ENCODE measurements around the gene DNAAF5. TPM values are rescaled to one million over a fixed set of nuclear protein-coding genes. Genes with fewer than 3 reads are reported as not detected.

Gene DNAAF5
- polyA plus RNA-seq, 1 of the 3 experiments (the other 2 are of a cell fraction), result 58.5 TPM

- H3K36me3 ChIP-seq (replicated peaks in 1 of 2; ENCODE audit: control insufficient read depth in 1 of 2, insufficient read depth in 2 of 2, low read length in 1 of 2), result peaks cover 31 to 42% of the 10 kb centered on the region in 2 experiments
- WGBS (ENCODE audit: low lambda C conversion rate), result 79% methylated on average over 13 of the region's 17 CpGs
- peaks cover 10% of the 10 kb centered on the region; the same call in 1 of the 2 replicates for H3K9me3 ChIP-seq
- H3K27ac ChIP-seq (ENCODE audit: low read depth in 2 of 2, low read length in 1 of 2), result peak overlapping the region in 1 of 2 experiments; percentile 41; a peak in 2 of 4 replicates
- H3F3A ChIP-seq (replicated peaks; ENCODE audit: insufficient read depth), result peaks cover 4% of the 10 kb centered on the region
- H3K9me2 ChIP-seq, result no peaks in the 10 kb centered on the region
- H3K27me3 ChIP-seq (ENCODE audit: insufficient read depth), result no peaks in the 10 kb centered on the region
- peak; percentile 71 for DNase-seq
- H3K9ac ChIP-seq, result no peak overlapping the region
- H4K20me1 ChIP-seq (ENCODE audit: insufficient read depth), result peaks cover 4% of the 10 kb centered on the region; the same call in 1 of the 2 replicates
- H2AFZ ChIP-seq (ENCODE audit: low read depth), result no peak overlapping the region
- no peak for TF ChIP-seq YY1 (IDR thresholded peaks at IDR 0.05; ENCODE audit: low read depth)
- TF ChIP-seq NFIC (IDR thresholded peaks at IDR 0.05; ENCODE audit: borderline replicate concordance), result no peak
- TF ChIP-seq RAD21 (IDR thresholded peaks at IDR 0.05; ENCODE audit: low read length), result peak; percentile 57
- peak; percentile 58; the same call in 1 of the 2 replicates for TF ChIP-seq MXI1 (IDR thresholded peaks at IDR 0.05; ENCODE audit: low read depth, low read length)
- TF ChIP-seq SMC3 (IDR thresholded peaks at IDR 0.05; ENCODE audit: low read depth, low read length), result peak; percentile 14; the same call in 1 of the 2 replicates
- TF ChIP-seq CHD2 (IDR thresholded peaks at IDR 0.05; ENCODE audit: low read length, partially characterized antibody), result peak; percentile 37
- H3K79me2 ChIP-seq (ENCODE audit: insufficient read depth), result peaks cover 93% of the 10 kb centered on the region
- POLR2A ChIA-PET, result interaction anchor here (1.3 to 2.5 kb wide), 3 partner anchors 18 to 39 kb away, joined by 3 to 12 read pairs (median 4); no protein-coding TSS in a partner anchor
- H3K4me1 ChIP-seq (ENCODE audit: control insufficient read depth in 1 of 2, insufficient read depth in 2 of 2, low read depth in 1 of 2, low read length in 1 of 2), result peaks cover 0 to 15% of the 10 kb centered on the region in 2 experiments; a peak in 1 of 4 replicates
- no peak overlapping the region for H3K4me2 ChIP-seq
- CTCF ChIA-PET, result interaction anchor here (0.7 to 1.4 kb wide), 6 partner anchors 9 to 410 kb away, joined by 3 to 6 read pairs (median 5); no protein-coding TSS in a partner anchor
- no peak overlapping the region for H3K4me3 ChIP-seq (ENCODE audit: low read depth in 2 of 2, low read length in 1 of 2)
These were observed 5.6 kb downstream of the DNAAF5 start for GRCh38 chr7:732094-732541.

GRCh38 chr7:732556-732955 lies 6.1 kb downstream of the DNAAF5 start:
- no peaks in the 10 kb centered on the region for H3K27me3 ChIP-seq (ENCODE audit: insufficient read depth)
- WGBS (ENCODE audit: low lambda C conversion rate), result 87% methylated on average over 3 of the region's 3 CpGs
- H3F3A ChIP-seq (replicated peaks; ENCODE audit: insufficient read depth), result peaks cover 4% of the 10 kb centered on the region
- no peaks in the 10 kb centered on the region for H3K9me2 ChIP-seq
- TF ChIP-seq FOXJ3 (CRISPR knock-in tag; IDR thresholded peaks at IDR 0.05), result no peak
- no peak for TF ChIP-seq GABPA (IDR thresholded peaks at IDR 0.05; ENCODE audit: low read depth)
- no peak for TF ChIP-seq RAD21 (IDR thresholded peaks at IDR 0.05; ENCODE audit: low read length)
- no peak for TF ChIP-seq SIN3A (IDR thresholded peaks at IDR 0.05; ENCODE audit: borderline replicate concordance, low read depth, low read length)
- TF ChIP-seq NRF1 (IDR thresholded peaks at IDR 0.05; ENCODE audit: low read depth, low read length), result no peak
- TF ChIP-seq RFX5 (IDR thresholded peaks at IDR 0.05; ENCODE audit: low read length), result no peak
- TF ChIP-seq USF1 (IDR thresholded peaks at IDR 0.05; ENCODE audit: borderline replicate concordance, low read depth), result no peak
- TF ChIP-seq, protein P1, sequence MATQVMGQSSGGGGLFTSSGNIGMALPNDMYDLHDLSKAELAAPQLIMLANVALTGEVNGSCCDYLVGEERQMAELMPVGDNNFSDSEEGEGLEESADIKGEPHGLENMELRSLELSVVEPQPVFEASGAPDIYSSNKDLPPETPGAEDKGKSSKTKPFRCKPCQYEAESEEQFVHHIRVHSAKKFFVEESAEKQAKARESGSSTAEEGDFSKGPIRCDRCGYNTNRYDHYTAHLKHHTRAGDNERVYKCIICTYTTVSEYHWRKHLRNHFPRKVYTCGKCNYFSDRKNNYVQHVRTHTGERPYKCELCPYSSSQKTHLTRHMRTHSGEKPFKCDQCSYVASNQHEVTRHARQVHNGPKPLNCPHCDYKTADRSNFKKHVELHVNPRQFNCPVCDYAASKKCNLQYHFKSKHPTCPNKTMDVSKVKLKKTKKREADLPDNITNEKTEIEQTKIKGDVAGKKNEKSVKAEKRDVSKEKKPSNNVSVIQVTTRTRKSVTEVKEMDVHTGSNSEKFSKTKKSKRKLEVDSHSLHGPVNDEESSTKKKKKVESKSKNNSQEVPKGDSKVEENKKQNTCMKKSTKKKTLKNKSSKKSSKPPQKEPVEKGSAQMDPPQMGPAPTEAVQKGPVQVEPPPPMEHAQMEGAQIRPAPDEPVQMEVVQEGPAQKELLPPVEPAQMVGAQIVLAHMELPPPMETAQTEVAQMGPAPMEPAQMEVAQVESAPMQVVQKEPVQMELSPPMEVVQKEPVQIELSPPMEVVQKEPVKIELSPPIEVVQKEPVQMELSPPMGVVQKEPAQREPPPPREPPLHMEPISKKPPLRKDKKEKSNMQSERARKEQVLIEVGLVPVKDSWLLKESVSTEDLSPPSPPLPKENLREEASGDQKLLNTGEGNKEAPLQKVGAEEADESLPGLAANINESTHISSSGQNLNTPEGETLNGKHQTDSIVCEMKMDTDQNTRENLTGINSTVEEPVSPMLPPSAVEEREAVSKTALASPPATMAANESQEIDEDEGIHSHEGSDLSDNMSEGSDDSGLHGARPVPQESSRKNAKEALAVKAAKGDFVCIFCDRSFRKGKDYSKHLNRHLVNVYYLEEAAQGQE (IDR thresholded peaks at IDR 0.05; ENCODE audit: low read depth, low read length), result no peak
- no peak for TF ChIP-seq RXRA (IDR thresholded peaks at IDR 0.05; ENCODE audit: borderline replicate concordance, low read depth)
- TF ChIP-seq FOSL2 (IDR thresholded peaks at IDR 0.05; ENCODE audit: borderline replicate concordance, low read depth), result no peak
- TF ChIP-seq, protein P2, sequence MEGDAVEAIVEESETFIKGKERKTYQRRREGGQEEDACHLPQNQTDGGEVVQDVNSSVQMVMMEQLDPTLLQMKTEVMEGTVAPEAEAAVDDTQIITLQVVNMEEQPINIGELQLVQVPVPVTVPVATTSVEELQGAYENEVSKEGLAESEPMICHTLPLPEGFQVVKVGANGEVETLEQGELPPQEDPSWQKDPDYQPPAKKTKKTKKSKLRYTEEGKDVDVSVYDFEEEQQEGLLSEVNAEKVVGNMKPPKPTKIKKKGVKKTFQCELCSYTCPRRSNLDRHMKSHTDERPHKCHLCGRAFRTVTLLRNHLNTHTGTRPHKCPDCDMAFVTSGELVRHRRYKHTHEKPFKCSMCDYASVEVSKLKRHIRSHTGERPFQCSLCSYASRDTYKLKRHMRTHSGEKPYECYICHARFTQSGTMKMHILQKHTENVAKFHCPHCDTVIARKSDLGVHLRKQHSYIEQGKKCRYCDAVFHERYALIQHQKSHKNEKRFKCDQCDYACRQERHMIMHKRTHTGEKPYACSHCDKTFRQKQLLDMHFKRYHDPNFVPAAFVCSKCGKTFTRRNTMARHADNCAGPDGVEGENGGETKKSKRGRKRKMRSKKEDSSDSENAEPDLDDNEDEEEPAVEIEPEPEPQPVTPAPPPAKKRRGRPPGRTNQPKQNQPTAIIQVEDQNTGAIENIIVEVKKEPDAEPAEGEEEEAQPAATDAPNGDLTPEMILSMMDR (IDR thresholded peaks at IDR 0.05), result no peak
- TF ChIP-seq ELF1 (IDR thresholded peaks at IDR 0.05), result no peak
- no peak for TF ChIP-seq YY1 (IDR thresholded peaks at IDR 0.05; ENCODE audit: low read depth)
- no peak for TF ChIP-seq GATA2 (CRISPR knock-in tag; IDR thresholded peaks at IDR 0.05)
- no peak for TF ChIP-seq TCF12 (IDR thresholded peaks at IDR 0.05)
- TF ChIP-seq MXI1 (IDR thresholded peaks at IDR 0.05; ENCODE audit: low read depth, low read length), result no peak; the same call in 1 of the 2 replicates
- no peak for TF ChIP-seq RCOR1 (IDR thresholded peaks at IDR 0.05; ENCODE audit: low read length)
- TF ChIP-seq POLR2AphosphoS5 (IDR thresholded peaks at IDR 0.05; ENCODE audit: low read depth, low read length), result no peak
- CTCF ChIA-PET, result interaction anchor here (0.7 to 1.4 kb wide), 5 partner anchors 8 to 411 kb away, joined by 3 to 6 read pairs (median 6); no protein-coding TSS in a partner anchor
- peak overlapping the region in 1 of 2 experiments; percentile 8; a peak in 1 of 4 replicates for H3K27ac ChIP-seq (ENCODE audit: low read depth in 2 of 2, low read length in 1 of 2)
- H2AFZ ChIP-seq (ENCODE audit: low read depth), result no peak overlapping the region
- H4K20me1 ChIP-seq (ENCODE audit: insufficient read depth), result peaks cover 7% of the 10 kb centered on the region; the same call in 1 of the 2 replicates
- H3K4me2 ChIP-seq, result no peak overlapping the region
- no peak overlapping the region for H3K9ac ChIP-seq
- peaks cover 10% of the 10 kb centered on the region; the same call in 1 of the 2 replicates for H3K9me3 ChIP-seq
- DNase-seq, result no peak
- H3K79me2 ChIP-seq (ENCODE audit: insufficient read depth), result peaks cover 97% of the 10 kb centered on the region
- POLR2A ChIA-PET, result interaction anchor here (1.3 to 2.5 kb wide), 3 partner anchors 17 to 39 kb away, joined by 3 to 12 read pairs (median 4); no protein-coding TSS in a partner anchor
- no peak overlapping the region for H3K4me3 ChIP-seq (ENCODE audit: low read depth in 2 of 2, low read length in 1 of 2)
- peaks cover 31 to 42% of the 10 kb centered on the region in 2 experiments for H3K36me3 ChIP-seq (replicated peaks in 1 of 2; ENCODE audit: control insufficient read depth in 1 of 2, insufficient read depth in 2 of 2, low read length in 1 of 2)
- peaks cover 0 to 15% of the 10 kb centered on the region in 2 experiments; a peak in 1 of 4 replicates for H3K4me1 ChIP-seq (ENCODE audit: control insufficient read depth in 1 of 2, insufficient read depth in 2 of 2, low read depth in 1 of 2, low read length in 1 of 2)
